ENCODE results near the gene SOX10.

Gene SOX10

GRCh38 chr22:38018938-38019827 lies 34.8 kb upstream of the SOX10 start:
- no peak for TF ChIP-seq CTCF (IDR thresholded peaks at IDR 0.05; ENCODE audit: extremely low read depth, missing control alignments)
- no peak for DNase-seq (ENCODE audit: low spot score)

- no peak for TF ChIP-seq CTCF (IDR thresholded peaks at IDR 0.05; ENCODE audit: extremely low read depth, missing control alignments)
- no peak for DNase-seq (ENCODE audit: low spot score)
Observed at GRCh38 chr22:38017939-38018885, 33.9 kb upstream of the SOX10 start.

GRCh38 chr22:38017272-38017920 lies 33.0 kb upstream of the SOX10 start:
- TF ChIP-seq CTCF (IDR thresholded peaks at IDR 0.05; ENCODE audit: extremely low read depth, missing control alignments) = no peak
- DNase-seq (ENCODE audit: low spot score) = no peak

GRCh38 chr22:38016182-38017151 lies 32.1 kb upstream of the SOX10 start:
- no peak for TF ChIP-seq CTCF (IDR thresholded peaks at IDR 0.05; ENCODE audit: extremely low read depth, missing control alignments)
- no peak for DNase-seq (ENCODE audit: low spot score)

- no peak for DNase-seq (ENCODE audit: low spot score)
- TF ChIP-seq CTCF (IDR thresholded peaks at IDR 0.05; ENCODE audit: extremely low read depth, missing control alignments) = no peak
Observed at GRCh38 chr22:38014083-38014482, 29.7 kb upstream of the SOX10 start.

- TF ChIP-seq CTCF (IDR thresholded peaks at IDR 0.05; ENCODE audit: extremely low read depth, missing control alignments) = no peak
Observed at GRCh38 chr22:38012604-38013072, 28.3 kb upstream of the SOX10 start.

More at GRCh38 chr22:38012604-38013072, 28.3 kb upstream of the SOX10 start:
- no peak for DNase-seq (ENCODE audit: low spot score)

Data from GM20000 (cell line).